Measurements from ENCODE around the gene P2RX4.

Gene P2RX4

DNA sequence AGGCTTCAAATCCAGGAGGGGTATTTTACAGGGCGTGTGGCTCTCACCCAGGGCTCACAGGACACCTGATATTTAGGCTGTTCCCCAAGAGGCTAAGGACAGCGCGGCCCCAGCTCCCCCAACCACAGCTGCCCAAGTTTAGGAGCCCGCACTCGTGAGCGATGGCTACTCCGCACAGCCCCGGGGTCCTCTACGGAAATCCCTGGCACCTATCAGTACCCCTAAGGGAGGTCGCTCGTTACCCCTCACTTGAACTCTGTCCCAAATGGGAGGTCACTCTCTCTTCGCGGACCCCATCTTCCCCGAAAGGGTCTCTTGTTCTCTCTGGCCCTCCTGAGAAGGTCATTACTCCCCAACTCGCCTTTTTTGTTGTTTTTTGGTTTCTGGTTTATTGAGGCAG, 708 bp upstream of the P2RX4 start:
- peak overlapping the region in 1 of 2 donors; percentile 77 for H3K9ac ChIP-seq (ENCODE audit: low read length in 2 of 2)
- H3K4me3 ChIP-seq (ENCODE audit: low read length in 2 of 2): peak overlapping the region in 1 of 2 donors; percentile 82

DNA sequence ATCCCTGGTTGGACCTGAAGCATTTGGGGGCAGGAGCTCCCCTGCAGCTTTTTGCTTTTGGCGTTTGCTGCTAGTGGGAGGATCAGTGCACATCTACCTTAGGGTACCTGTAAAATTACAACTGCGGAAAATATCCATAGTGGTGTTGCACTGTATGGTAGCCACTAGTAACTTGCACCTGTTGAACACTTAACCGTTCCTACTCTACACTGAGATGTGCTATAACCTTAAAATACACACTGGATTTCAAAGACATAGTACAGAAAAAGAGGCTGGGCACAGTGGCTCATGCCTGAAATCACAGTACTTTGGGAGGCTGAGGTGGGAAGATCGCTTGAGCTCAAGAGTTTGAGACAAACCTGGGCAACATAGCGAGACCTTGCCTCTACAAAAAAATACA, 2.9 kb downstream of the P2RX4 start:
- H3K9me3 ChIP-seq (ENCODE audit: control insufficient read depth in 2 of 2, low read length in 2 of 2): no peaks in the 10 kb centered on the region
- H3K4me1 ChIP-seq (ENCODE audit: control insufficient read depth, insufficient read depth, low read length): peaks cover 17% of the 10 kb centered on the region
- no peak overlapping the region for H3K27ac ChIP-seq (ENCODE audit: low read length)
- no peak overlapping the region for H3K4me3 ChIP-seq (ENCODE audit: low read length in 2 of 2)
- no peaks in the 10 kb centered on the region for H3K27me3 ChIP-seq (ENCODE audit: control insufficient read depth in 1 of 2, insufficient read depth in 2 of 2, low read length in 2 of 2)
- no peak overlapping the region for H3K9ac ChIP-seq (ENCODE audit: low read length in 2 of 2)
- peaks cover 2 to 9% of the 10 kb centered on the region in 2 donors for H3K36me3 ChIP-seq (ENCODE audit: control insufficient read depth in 2 of 2, insufficient read depth in 2 of 2, low read length in 2 of 2)

More for the DNA sequence above, 708 bp upstream of the P2RX4 start:
- Histone ChIP-seq H3K27me3 (ENCODE audit: control insufficient read depth in 1 of 2, insufficient read depth in 2 of 2, low read length in 2 of 2) (no peaks in the 10 kb centered on the region), H3K36me3 (ENCODE audit: control insufficient read depth in 2 of 2, insufficient read depth in 2 of 2, low read length in 2 of 2) (no peaks in the 10 kb centered on the region), H3K4me1 (ENCODE audit: control insufficient read depth, insufficient read depth, low read length) (peaks cover 13% of the 10 kb centered on the region), H3K9me3 (ENCODE audit: control insufficient read depth in 2 of 2, low read length in 2 of 2) (no peaks in the 10 kb centered on the region), H3K27ac (ENCODE audit: low read length) (no peak overlapping the region)

DNA sequence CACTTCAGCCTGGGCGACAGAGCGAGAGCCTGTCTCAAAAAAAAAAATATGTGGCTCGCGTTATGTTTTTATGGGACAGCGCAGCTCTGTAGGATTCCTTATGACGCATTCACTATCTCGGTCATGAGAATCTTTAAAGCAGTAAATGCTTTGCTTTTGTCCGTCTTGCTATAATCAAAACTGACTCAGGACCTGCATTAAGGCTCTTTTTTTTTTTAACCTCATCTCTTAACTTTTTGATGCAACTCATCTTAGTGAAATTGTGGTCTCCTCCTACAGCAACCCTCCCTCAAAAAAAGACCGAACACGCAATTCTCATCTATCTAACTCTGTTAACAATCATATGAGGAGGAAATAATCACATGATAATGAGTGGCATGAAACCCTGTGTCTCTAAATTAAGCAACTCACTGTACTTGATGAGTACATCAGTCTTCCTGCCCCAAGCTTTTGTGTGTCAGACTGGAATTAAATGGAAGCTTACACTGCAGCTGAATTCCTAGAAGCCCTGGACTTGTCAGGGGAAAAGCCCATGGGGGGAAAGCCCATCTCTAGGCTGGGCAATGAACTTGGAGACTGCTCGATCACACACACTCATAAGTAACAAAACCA, 4.3 kb downstream of the P2RX4 start:
- H3K27ac ChIP-seq (ENCODE audit: low read length): no peak overlapping the region
- H3K9me3 ChIP-seq (ENCODE audit: control insufficient read depth in 2 of 2, low read length in 2 of 2): no peaks in the 10 kb centered on the region
- no peak overlapping the region for H3K9ac ChIP-seq (ENCODE audit: low read length in 2 of 2)
- H3K4me3 ChIP-seq (ENCODE audit: low read length in 2 of 2): no peak overlapping the region
- H3K27me3 ChIP-seq (ENCODE audit: control insufficient read depth in 1 of 2, insufficient read depth in 2 of 2, low read length in 2 of 2): no peaks in the 10 kb centered on the region
- H3K4me1 ChIP-seq (ENCODE audit: control insufficient read depth, insufficient read depth, low read length): peaks cover 14% of the 10 kb centered on the region
- H3K36me3 ChIP-seq (ENCODE audit: control insufficient read depth in 2 of 2, insufficient read depth in 2 of 2, low read length in 2 of 2): peaks cover 3 to 15% of the 10 kb centered on the region in 2 donors

DNA sequence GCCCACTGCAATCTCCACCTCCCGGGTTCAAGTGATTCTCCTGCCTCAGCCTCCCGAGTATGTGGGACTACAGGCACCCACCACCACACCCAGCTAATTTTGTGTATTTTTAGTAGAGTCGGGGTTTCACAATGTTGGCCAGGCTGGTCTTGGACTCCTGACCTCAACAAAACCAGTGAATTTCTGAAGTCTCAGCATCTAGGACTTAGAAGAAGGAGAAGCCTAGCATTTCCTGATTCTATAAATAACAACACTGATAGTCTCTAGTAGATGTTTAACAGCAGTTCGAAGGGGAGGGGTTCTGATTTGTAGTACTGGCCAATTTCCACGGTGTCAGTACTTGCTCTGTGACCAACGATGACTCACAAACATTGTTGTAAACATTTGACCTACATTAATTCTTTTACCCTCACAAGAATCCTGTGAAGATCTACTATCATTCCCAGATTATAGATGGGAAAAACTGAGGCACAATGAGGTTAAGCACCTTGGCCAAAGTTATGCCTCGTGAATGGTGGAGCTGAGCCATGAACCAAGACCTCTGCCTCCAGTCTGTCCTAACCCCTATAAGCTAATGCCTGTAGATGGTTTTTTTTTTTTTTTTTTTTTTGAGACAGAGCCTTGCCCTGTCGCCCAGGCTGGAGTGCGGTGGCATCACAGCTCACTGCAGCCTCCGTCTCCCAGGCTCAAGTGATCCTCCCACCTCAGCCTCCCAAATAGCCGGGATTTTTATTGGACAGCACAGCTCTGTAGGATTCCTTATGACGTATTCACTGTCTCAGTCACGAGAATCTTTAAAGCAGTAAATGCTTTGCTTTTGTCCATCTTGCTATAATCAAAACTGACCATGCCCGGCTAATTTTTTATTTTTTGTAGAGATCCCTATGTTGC, 5.2 kb downstream of the P2RX4 start:
- no peak overlapping the region for H3K27ac ChIP-seq (ENCODE audit: low read length)
- no peak overlapping the region for H3K9ac ChIP-seq (ENCODE audit: low read length in 2 of 2)
- no peak overlapping the region for H3K4me3 ChIP-seq (ENCODE audit: low read length in 2 of 2)
- no peaks in the 10 kb centered on the region for H3K9me3 ChIP-seq (ENCODE audit: control insufficient read depth in 2 of 2, low read length in 2 of 2)
- H3K4me1 ChIP-seq (ENCODE audit: control insufficient read depth, insufficient read depth, low read length): peaks cover 11% of the 10 kb centered on the region
- peaks cover 3 to 15% of the 10 kb centered on the region in 2 donors for H3K36me3 ChIP-seq (ENCODE audit: control insufficient read depth in 2 of 2, insufficient read depth in 2 of 2, low read length in 2 of 2)
- H3K27me3 ChIP-seq (ENCODE audit: control insufficient read depth in 1 of 2, insufficient read depth in 2 of 2, low read length in 2 of 2): no peaks in the 10 kb centered on the region

DNA sequence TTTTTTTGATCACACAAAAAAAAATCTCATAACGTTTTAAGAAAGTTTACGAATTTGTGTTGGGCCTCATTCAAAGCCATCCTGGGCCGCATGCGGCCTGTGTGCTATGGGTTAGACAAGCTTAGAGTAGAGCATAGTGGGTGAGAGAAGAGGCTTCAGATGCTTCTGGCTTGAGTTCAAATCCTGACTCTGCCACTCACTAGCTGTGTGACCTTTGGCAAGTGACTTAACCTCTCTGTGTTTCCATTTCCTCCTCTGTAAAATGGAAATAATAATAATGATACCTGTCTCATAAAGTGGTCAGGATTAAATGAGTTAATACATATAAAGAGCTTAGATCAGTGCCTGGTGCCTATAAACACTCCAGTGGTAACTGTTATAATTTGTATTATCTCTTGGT, 6.2 kb downstream of the P2RX4 start:
- Histone ChIP-seq H3K36me3 (ENCODE audit: control insufficient read depth in 2 of 2, insufficient read depth in 2 of 2, low read length in 2 of 2) (peaks cover 3 to 15% of the 10 kb centered on the region in 2 donors), H3K4me3 (ENCODE audit: low read length in 2 of 2) (no peak overlapping the region), H3K4me1 (ENCODE audit: control insufficient read depth, insufficient read depth, low read length) (peaks cover 7% of the 10 kb centered on the region), H3K27me3 (ENCODE audit: control insufficient read depth in 1 of 2, insufficient read depth in 2 of 2, low read length in 2 of 2) (no peaks in the 10 kb centered on the region), H3K9ac (ENCODE audit: low read length in 2 of 2) (no peak overlapping the region), H3K27ac (ENCODE audit: low read length) (no peak overlapping the region), H3K9me3 (ENCODE audit: control insufficient read depth in 2 of 2, low read length in 2 of 2) (no peaks in the 10 kb centered on the region)

DNA sequence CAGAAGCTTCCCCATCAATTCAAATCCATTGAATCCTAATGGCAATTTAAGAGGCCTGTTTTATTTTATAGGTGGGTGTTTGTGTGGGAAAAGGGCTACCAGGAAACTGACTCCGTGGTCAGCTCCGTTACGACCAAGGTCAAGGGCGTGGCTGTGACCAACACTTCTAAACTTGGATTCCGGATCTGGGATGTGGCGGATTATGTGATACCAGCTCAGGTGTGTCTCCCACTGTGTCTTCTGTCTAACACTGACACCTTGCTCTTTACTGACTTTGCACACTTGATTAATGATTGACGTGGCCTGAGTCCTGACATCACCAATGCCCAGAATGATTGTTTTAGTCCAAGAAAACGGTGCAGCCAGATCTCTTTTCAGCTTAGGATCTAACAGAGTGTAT, 7.1 kb downstream of the P2RX4 start:
- no peak overlapping the region for H3K9ac ChIP-seq (ENCODE audit: low read length in 2 of 2)

DNA sequence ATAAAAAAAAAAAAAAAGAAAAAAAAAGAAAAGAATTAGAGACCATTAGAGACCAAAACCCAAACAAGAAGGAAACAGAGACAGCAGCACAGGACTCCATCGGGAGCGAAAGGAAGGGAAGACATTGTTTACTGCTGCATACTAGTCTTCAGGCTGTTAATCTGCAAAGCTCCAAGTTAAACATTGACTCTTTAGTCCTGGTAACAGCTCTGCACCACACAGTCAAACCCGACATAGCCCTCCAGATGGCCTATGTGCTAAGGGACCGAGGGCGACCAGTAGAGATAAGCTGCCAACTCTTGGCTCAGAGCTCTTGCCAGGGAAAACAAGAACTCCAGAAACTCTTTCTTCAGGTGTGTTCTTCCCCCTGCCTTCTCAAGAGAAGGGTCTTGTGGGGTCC, 7.8 kb downstream of the P2RX4 start:
- H3K27ac ChIP-seq (ENCODE audit: low read length): no peak overlapping the region
- H3K9me3 ChIP-seq (ENCODE audit: control insufficient read depth in 2 of 2, low read length in 2 of 2): no peaks in the 10 kb centered on the region
- H3K4me1 ChIP-seq (ENCODE audit: control insufficient read depth, insufficient read depth, low read length): peaks cover 4% of the 10 kb centered on the region
- no peak overlapping the region for H3K9ac ChIP-seq (ENCODE audit: low read length in 2 of 2)
- H3K4me3 ChIP-seq (ENCODE audit: low read length in 2 of 2): no peak overlapping the region
- H3K36me3 ChIP-seq (ENCODE audit: control insufficient read depth in 2 of 2, insufficient read depth in 2 of 2, low read length in 2 of 2): peaks cover 3 to 19% of the 10 kb centered on the region in 2 donors
- no peaks in the 10 kb centered on the region for H3K27me3 ChIP-seq (ENCODE audit: control insufficient read depth in 1 of 2, insufficient read depth in 2 of 2, low read length in 2 of 2)

More for the DNA sequence above, 7.1 kb downstream of the P2RX4 start:
- Histone ChIP-seq H3K4me1 (ENCODE audit: control insufficient read depth, insufficient read depth, low read length) (peaks cover 4% of the 10 kb centered on the region), H3K4me3 (ENCODE audit: low read length in 2 of 2) (no peak overlapping the region), H3K9me3 (ENCODE audit: control insufficient read depth in 2 of 2, low read length in 2 of 2) (no peaks in the 10 kb centered on the region), H3K27ac (ENCODE audit: low read length) (no peak overlapping the region), H3K27me3 (ENCODE audit: control insufficient read depth in 1 of 2, insufficient read depth in 2 of 2, low read length in 2 of 2) (no peaks in the 10 kb centered on the region), H3K36me3 (ENCODE audit: control insufficient read depth in 2 of 2, insufficient read depth in 2 of 2, low read length in 2 of 2) (peaks cover 3 to 17% of the 10 kb centered on the region in 2 donors)

DNA sequence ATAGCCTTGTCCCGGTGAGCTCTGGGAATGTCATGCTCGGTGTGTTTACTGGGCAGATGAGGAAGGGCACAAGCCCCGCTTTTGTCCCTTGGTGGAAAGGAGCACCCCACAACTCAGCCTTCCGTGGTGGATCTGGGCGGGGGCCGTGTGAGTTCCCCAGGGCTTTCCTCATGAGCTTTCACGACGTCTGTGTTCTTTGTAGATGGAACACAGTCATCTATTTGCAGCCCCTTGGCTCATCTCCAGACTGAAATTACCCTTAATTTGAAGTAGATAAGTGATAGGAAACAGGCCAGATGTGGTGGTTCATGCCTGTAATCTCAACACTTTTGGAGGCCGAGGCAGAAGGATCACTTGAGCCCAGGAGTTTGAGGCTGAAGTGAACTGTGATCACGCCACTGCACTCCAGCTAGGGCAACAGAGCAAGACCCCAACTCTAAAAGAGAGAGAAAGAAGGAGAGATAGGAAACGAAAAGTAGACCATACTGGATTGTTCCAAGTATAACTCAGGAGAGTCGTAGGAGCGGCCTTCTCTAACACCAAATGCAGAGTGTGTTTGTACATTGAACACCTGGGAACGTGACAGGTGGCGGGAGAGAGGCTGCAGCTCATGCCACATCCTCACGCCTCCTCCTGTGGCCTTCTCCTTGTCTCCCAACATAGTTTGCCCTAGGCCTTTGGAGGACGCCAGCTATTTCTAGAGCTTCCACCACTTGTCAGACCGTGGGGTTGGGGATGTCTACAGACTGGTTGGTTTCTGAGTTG, 8.8 kb downstream of the P2RX4 start:
- no peaks in the 10 kb centered on the region for H3K27me3 ChIP-seq (ENCODE audit: control insufficient read depth in 1 of 2, insufficient read depth in 2 of 2, low read length in 2 of 2)
- H3K4me3 ChIP-seq (ENCODE audit: low read length in 2 of 2): no peak overlapping the region
- H3K9ac ChIP-seq (ENCODE audit: low read length in 2 of 2): no peak overlapping the region
- H3K36me3 ChIP-seq (ENCODE audit: control insufficient read depth in 2 of 2, insufficient read depth in 2 of 2, low read length in 2 of 2): peaks cover 3 to 25% of the 10 kb centered on the region in 2 donors
- H3K27ac ChIP-seq (ENCODE audit: low read length): no peak overlapping the region
- H3K4me1 ChIP-seq (ENCODE audit: control insufficient read depth, insufficient read depth, low read length): peaks cover 4% of the 10 kb centered on the region
- H3K9me3 ChIP-seq (ENCODE audit: control insufficient read depth in 2 of 2, low read length in 2 of 2): no peaks in the 10 kb centered on the region

DNA sequence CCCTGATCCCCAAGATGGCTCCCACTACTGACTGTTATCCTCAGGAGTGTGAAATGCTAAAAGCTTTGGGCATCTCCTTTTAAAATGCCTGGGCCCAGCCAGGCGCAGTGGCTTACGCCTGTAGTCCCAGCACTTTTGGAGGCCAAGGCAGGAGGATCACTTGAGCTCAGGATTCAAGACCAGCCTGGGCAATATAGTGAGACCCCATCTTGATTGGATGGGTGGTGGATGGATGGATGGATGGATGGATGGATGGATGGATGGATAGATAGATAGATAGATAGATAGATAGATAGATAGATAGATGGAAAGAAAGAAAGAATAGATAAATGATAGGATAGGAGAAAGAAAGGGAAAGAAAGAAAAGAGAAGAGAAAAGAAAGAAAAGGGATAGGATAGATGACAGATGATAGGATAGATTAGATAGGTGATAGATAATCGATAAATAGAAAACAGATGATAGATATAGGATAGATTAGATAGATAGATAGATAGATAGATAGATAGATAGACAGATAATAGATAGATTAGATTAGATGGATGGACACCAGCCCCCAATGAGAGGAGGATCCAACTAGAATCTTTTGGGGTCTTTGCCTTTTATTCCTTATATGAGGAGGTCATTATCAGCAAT, 9.5 kb downstream of the P2RX4 start:
- Histone ChIP-seq H3K9ac (ENCODE audit: low read length in 2 of 2) (no peak overlapping the region), H3K4me3 (ENCODE audit: low read length in 2 of 2) (no peak overlapping the region), H3K9me3 (ENCODE audit: control insufficient read depth in 2 of 2, low read length in 2 of 2) (no peaks in the 10 kb centered on the region), H3K4me1 (ENCODE audit: control insufficient read depth, insufficient read depth, low read length) (peaks cover 4% of the 10 kb centered on the region), H3K27ac (ENCODE audit: low read length) (no peak overlapping the region), H3K36me3 (ENCODE audit: control insufficient read depth in 2 of 2, insufficient read depth in 2 of 2, low read length in 2 of 2) (peaks cover 7 to 28% of the 10 kb centered on the region in 2 donors), H3K27me3 (ENCODE audit: control insufficient read depth in 1 of 2, insufficient read depth in 2 of 2, low read length in 2 of 2) (no peaks in the 10 kb centered on the region)

DNA sequence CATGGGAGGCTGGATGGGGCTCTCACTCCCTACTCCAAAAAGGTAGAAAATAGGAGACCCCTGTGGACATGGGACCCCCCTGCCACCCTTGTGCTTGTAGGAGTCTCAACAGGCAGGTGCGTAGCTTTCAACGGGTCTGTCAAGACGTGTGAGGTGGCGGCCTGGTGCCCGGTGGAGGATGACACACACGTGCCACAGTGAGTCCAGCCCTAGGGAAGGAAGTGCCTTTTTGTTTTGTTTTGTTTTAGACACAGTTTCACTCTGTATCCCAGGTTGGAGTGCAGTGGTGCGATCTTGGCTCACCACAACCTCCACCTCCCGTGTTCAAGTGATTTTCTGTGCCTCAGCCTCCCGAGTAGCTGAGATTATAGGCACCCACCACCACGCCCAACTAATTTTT, 12.9 kb downstream of the P2RX4 start:
- H3K4me3 ChIP-seq (ENCODE audit: low read length in 2 of 2): no peak overlapping the region
- peaks cover 5 to 19% of the 10 kb centered on the region in 2 donors for H3K36me3 ChIP-seq (ENCODE audit: control insufficient read depth in 2 of 2, insufficient read depth in 2 of 2, low read length in 2 of 2)
- H3K4me1 ChIP-seq (ENCODE audit: control insufficient read depth, insufficient read depth, low read length): no peaks in the 10 kb centered on the region
- no peak overlapping the region for H3K9ac ChIP-seq (ENCODE audit: low read length in 2 of 2)
- no peak overlapping the region for H3K27ac ChIP-seq (ENCODE audit: low read length)
- no peaks in the 10 kb centered on the region for H3K9me3 ChIP-seq (ENCODE audit: control insufficient read depth in 2 of 2, low read length in 2 of 2)
- no peaks in the 10 kb centered on the region for H3K27me3 ChIP-seq (ENCODE audit: control insufficient read depth in 1 of 2, insufficient read depth in 2 of 2, low read length in 2 of 2)
